HG03097 (cell line): Measurements from ENCODE around the gene LMO7.

Source experiments
- ATAC-seq: cut with Tn5 transposase; IDR thresholded peaks from one replicate; pipeline ENCODE4 v1.9.1; 2021; ENCODE audit not compliant: unreplicated experiment, low FRiP score

The LMO7 gene

DNA sequence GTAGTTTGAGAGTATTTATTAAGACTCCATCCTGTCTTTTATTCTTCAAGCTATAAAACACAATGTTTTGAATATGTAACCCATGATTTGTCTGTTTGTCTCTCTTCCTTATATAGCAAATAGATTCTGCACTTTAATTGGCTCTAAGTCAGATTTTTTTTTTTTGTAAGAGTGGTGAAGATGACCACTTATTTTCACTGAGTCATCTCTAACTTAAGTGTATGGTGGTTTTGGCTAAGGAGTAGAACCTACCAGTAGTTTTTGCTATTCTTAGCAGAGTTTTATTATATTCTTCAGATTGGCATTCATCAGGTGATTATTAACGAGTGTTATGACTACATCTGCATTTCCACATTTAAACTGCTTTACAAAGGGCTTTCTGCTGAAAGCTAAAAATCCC is 194.7 kb downstream of the LMO7 start:
- ATAC-seq = no peak

DNA sequence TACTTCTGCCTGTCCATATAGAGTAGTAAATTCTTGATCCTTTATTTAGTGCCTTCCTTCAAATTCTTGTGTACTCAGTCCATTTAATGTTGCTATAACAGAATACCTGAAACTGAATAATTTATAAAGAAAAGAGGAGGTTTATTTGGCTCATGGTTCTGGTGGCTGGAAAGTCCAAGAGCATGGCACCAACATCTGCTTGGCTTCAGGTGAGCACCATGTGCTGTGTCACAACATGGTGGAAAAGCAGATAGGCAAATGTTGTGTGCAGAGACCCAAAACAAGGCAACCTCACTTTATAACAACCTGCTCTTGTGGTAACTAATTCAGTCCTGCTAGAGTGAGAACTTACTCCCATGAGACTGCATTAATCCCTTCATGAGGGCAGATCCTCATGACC is 195.3 kb downstream of the LMO7 start:
- no peak for ATAC-seq

DNA sequence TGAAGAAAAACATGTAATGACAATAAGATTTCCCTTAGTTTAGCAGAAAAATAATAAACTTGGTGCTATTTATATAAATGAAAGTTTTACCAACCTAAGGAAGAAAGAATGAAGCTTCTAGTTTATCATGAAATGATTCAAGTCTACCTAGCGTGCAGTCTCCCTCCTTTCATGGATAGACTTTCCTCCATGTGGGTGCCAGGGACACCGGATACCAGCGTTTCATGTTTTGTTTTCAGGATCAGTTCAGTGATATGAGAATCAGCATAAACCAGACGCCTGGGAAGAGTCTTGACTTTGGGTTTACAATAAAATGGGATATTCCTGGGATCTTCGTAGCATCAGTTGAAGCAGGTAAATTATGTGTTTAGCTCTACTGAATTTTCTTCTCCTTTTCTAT is 196.7 kb downstream of the LMO7 start:
- no peak for ATAC-seq

- ATAC-seq = no peak
Observed at GRCh38 chr13:75836441-75836840, 200.3 kb downstream of the LMO7 start.

GRCh38 chr13:75838366-75839005 is 202.4 kb downstream of the LMO7 start:
- ATAC-seq = no peak

DNA sequence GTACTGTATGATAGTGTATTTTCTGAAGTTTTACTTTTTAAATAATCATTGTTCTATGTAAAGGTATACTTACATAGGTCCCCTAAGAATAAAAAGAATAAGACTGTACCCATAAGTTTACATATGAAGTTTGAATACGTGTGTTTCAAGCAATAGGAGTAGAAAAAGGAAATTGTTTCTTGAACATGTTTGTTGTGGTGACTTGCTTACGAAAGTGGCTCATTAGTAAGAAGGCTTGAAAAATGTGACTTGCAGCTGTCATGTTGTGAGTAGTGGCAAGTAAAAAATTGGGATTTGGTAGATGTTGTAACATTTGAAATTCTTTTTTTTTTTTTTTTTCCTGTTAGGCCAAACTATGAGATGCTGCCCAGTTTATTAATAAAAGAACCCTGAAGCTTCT is 203.3 kb downstream of the LMO7 start:
- no peak for ATAC-seq

GRCh38 chr13:75841905-75842304 is 205.8 kb downstream of the LMO7 start:
- ATAC-seq = no peak

DNA sequence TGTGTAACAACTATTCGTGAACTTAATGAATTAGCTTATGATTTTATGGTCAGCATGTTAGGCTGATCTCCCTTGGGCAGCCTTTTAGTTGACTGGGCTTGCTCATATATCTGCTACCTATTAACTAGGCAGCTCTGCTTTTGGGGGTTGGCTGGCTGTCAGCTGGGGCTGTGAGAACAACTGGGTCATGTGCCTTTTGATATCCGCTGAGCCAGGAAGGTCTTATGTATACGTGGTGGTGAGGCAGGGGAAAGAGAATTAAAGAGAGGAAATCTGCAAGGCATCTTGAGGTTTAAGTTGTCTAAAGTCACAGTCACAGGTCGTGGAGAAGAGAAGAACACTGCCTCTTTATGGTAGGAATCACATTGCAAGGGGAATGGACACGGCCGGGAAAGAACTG is 206.9 kb downstream of the LMO7 start:
- ATAC-seq = no peak

- ATAC-seq = no peak
Observed at GRCh38 chr13:75843991-75844390, 207.9 kb downstream of the LMO7 start.

GRCh38 chr13:75847588-75847987 is 211.5 kb downstream of the LMO7 start:
- ATAC-seq = no peak

DNA sequence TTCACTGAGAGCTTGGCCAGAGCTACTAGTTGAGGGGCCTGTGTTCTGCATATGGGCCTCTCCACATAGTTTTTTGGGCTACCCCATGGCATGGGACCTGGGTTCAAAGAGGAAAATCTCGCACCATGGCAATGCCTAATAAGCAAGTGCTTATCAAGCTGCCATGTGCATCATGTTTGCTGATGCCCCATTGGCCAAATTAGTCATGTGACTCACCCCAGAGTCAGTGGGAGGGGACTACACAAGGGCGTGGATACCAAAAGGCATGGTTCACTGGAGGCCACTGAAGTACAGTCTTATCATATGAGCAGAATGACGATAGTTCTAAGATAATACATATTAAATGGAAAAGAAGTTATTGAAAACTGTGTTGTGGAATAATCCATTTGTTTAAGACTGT is 214.8 kb downstream of the LMO7 start:
- no peak for ATAC-seq

DNA sequence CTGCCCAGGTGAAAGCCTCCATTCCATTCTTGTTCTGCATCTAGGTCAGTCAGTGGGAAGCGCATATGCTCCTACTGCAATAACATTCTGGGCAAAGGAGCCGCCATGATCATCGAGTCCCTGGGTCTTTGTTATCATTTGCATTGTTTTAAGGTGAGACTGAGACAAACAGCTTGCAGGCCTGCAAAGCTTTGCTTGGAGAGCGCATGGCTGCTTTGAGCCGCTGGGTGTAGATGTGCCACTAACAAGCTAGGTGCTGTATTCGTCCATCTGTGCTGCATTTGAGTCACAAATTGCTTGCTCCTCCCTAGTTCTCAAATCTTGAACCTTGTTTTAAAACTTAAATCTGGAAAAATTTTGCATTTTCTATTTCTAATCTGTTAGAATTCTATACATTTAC is 219.1 kb downstream of the LMO7 start:
- no peak for ATAC-seq

DNA sequence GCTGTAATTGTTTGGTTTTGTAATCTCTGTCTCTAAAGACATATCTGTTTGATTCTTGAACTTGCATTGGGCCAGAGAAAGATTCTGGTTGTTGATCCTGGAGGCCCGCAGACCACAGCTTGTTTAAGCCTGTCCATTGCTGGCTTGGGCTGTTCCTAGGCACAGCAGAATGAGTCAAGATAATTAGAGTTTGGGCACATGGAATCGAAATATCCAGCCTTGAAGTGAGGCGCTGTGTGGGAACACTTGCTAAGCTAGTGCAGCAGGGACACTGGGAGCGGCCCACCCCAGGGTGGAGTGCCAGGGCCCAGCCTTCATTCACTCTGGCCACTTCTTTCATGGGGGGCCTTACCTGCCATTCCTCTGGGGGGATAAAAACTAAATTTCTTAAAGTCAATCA is 219.7 kb downstream of the LMO7 start:
- no peak for ATAC-seq

DNA sequence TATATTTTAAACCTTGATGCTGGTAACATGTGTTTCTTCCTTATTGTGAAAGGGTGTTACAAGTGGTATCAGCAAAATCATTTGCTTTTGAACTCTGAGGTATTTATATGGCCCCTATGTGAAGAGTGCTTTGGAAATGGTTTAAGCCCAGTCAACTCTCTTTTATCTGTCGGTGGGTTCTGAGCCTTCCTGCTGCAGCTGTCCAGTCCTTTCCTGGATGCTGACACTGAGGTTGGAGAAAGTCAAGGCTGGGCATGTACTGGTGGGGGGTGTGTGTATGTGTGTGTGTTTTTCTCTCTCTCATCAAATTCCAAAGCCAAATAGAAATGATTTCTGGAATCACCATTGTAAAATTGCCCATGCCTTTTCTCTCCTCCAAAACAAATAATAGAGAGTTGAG is 221.2 kb downstream of the LMO7 start:
- ATAC-seq = no peak

DNA sequence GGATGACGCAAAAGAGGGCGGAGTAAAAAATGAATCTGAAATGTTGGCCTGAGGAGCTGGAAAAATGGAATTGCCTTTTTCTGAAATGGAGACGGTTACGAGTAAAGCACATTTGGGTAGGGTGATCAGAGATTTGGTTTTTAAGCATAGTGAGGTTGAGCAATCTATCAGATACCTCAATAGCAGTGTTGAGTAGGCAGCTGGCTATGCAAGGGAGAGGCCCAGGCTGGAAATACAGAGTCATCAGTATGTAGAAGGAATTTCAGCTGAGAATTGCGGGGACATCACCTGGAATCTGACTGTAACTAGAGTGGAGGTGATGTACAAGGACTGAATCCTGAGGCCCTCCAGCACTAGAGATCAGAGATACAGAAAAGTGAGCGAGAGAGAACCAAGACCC is 224.8 kb downstream of the LMO7 start:
- ATAC-seq = no peak

GRCh38 chr13:75861786-75862185 is 225.7 kb downstream of the LMO7 start:
- no peak for ATAC-seq

DNA sequence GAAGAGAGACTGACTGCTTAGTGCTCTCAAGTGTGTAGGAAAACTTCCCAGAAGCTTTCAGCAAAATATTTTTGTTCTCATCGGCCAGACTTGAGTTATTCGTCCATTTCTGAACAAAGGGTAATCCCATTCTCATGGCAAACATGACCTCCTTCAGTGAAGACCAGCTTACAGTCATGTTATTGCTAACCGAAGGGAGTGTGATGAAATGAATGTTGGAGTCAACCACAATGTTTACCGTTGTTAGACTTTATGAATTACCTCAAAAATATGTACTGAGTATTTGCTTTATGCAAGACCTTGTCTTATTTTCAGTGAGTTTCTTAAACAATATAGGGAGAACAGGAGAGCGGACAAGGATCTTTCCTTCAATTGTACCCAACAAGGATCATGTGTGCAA is 228.6 kb downstream of the LMO7 start:
- ATAC-seq = no peak

GRCh38 chr13:75867379-75868117 is 231.4 kb downstream of the LMO7 start:
- no peak for ATAC-seq

DNA sequence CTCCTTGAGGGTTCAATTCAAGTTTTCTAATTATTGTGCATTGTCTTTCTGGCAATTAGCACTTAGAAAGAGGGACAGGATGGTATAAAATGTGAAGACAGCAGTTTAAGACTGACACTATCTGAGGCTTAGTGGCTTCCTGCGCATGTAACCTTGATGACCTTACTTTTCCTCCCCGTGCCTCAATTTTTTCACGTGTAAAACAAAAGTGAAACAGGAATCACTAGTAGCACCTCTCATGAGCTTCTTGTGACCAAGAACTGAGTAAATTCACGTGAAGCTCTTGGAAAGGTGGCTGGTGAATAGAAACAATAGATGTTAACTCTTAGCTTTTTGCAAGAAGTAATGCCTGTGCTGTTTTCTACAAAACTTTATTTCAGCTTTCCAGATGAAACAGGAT is 233.9 kb downstream of the LMO7 start:
- no peak for ATAC-seq

DNA sequence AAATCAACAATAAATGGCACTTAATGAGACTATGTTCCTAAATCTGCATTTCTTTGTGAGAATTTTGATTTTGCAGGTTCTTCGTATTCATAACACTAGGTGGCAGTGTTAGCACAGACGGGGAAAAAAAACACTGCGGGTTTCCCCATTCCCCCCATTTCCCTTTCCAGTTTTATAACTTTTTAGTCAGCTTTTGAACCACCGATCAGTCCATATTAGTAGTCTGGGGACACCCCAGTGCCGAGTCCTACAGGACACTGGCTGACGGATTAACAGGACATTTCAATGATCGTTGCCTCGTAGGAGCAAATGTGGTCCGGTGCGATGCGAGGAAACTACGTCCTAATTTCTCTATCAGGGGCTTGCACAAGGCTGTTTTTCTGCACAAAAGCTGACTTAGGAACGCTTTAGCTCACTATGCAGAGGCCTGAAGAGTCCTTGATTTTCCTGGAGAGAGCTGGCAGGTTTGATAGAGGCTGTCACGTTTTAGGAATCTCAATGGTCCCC is 234.3 kb downstream of the LMO7 start:
- no peak for ATAC-seq

DNA sequence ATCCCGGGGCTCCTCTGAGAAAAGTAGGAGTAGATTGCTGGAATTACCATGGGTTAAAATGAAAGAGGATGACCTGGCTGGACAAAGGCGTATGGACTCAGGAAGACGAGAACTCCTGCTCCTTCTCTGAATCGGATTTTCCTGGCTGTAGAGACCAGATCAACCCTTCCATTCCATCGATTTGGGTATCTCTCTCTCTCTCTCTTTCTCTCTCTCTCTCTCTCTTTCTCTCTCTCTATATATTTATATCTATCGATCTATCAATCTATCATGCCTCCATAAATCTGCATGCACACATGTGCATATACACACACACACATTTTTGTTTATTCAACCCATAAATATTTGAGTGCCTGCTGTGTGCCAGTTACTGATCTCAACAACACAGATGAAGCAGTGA is 234.9 kb downstream of the LMO7 start:
- no peak for ATAC-seq

DNA sequence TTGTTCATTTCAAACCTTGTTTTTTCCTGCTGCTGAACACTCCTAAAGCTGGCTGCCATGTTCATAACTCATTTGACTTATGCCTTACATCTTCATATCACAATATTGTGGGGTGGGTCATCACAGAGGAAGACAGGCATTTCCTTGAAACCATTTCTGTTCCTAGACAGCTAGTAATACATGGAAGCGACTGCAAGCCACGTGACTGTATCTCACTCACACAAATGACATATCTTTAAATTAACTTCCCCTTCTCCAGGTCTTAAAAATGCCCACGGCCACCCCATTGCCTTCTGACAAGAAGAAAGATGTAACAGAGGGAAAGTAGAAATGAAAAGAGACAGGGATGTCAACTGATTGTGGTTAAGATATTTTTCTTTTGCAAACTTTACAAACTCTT is 236.8 kb downstream of the LMO7 start:
- ATAC-seq = no peak
